GM12878 (cell line): ENCODE measurements around the gene IL1RAPL1. TPM values are rescaled to one million over a fixed set of nuclear protein-coding genes. Genes with fewer than 3 reads are reported as not detected.
A peak's percentile ranks its signal among the peaks of the same experiment; 100 is the strongest.
"Not testable (repeated sequence)": the region's sequence is repeated elsewhere in the genome, so short reads cannot be mapped to it uniquely, and the experiment has no call there.

Experiments
- ATAC-seq: fragments of 200-7000 bp; cut with Tn5 transposase; 3 replicates; pipeline ENCODE4 v1.9.1; 2020; ENCODE audit warnings: mild to moderate bottlenecking, moderate library complexity
- BruUV-seq: library from RNA; stranded (reverse); fragments of 400-500 nt; replicated peaks from 2 replicates; lab custom pipeline; 2021; lab: Mats Ljungman, UMichigan
- CTCF ChIA-PET: fragments of 300-600 bp; sonication (Branson Sonifier 250); formaldehyde crosslinking; extraction: SDS; loops from one replicate; lab custom pipeline; 2021; ENCODE audit warnings: inconsistent platforms; lab: Yijun Ruan, JAX
- POLR2A ChIA-PET: fragments of 350-600 bp; formaldehyde crosslinking; extraction: SDS; loops from one replicate; lab custom pipeline; 2021; ENCODE audit warnings: inconsistent platforms; lab: Charles Lee
- RAD21 ChIA-PET: fragments of 300-600 bp; sonication (Branson Sonifier 250); formaldehyde crosslinking; loops from one replicate; lab custom pipeline; 2023; ENCODE audit warnings: antibody characterized with exemption; ENCODE audit not compliant: unreplicated experiment; lab: Charles Lee
- SMC1A ChIA-PET: fragments of 300-600 bp; sonication (Branson Sonifier 250); formaldehyde crosslinking; loops from one replicate; lab custom pipeline; 2023; ENCODE audit not compliant: unreplicated experiment, uncharacterized antibody; lab: Charles Lee
- DNase-seq: peaks from one replicate; pipeline ENCODE4 v3.0.0-alpha.2; 2011; ENCODE audit warnings: low read depth, low spot score
- FAIRE-seq: peaks from 3 replicates; lab custom pipeline; 2011; peaks lifted over from hg19 to GRCh38; lab: Jason Lieb, UNC
- H2AFZ ChIP-seq: 2 replicates; pipeline ENCODE4 v1.6.0; 2011; ENCODE audit warnings: low read depth, low read length, control low read depth; ENCODE audit not compliant: control insufficient read depth
- H3K27ac ChIP-seq: 2 replicates; pipeline ENCODE4 v1.5.1; 2011; ENCODE audit warnings: control low read depth; ENCODE audit not compliant: control insufficient read depth, insufficient read depth
- H3K27me3 ChIP-seq, 2 experiments: replicated peaks in 1 of 2; 2 replicates each; pipeline versions ENCODE4 v1.6.0 to v1.6.1; 2011; ENCODE audit warnings: low read length in 1 of 2; ENCODE audit not compliant: control insufficient read depth in 2 of 2, insufficient read depth in 2 of 2
- H3K36me3 ChIP-seq, 2 experiments: 2 replicates each; pipeline ENCODE4 v1.5.1; 2011; ENCODE audit warnings: low read length in 1 of 2; ENCODE audit not compliant: control insufficient read depth in 2 of 2, insufficient read depth in 2 of 2
- H3K4me1 ChIP-seq: 2 replicates; pipeline ENCODE4 v1.6.1; 2011; ENCODE audit warnings: mild to moderate bottlenecking, low read length, moderate library complexity, mixed read lengths; ENCODE audit not compliant: control insufficient read depth, insufficient read depth
- H3K4me2 ChIP-seq: 2 replicates; pipeline ENCODE4 v1.6.0; 2011; ENCODE audit warnings: control low read depth; ENCODE audit not compliant: control insufficient read depth, insufficient read depth
- H3K4me3 ChIP-seq: fragments of 200-600 bp; sonication (generic); 2 replicates; pipeline ENCODE4 v1.5.1; 2016
- H3K79me2 ChIP-seq: 2 replicates; pipeline ENCODE4 v1.6.0; 2011; ENCODE audit warnings: low read length; ENCODE audit not compliant: control insufficient read depth, insufficient read depth
- H3K9ac ChIP-seq: 2 replicates; pipeline ENCODE4 v1.8.0; 2011; ENCODE audit warnings: low read length, control low read depth, mixed read lengths; ENCODE audit not compliant: control insufficient read depth, insufficient read depth
- H3K9me3 ChIP-seq: replicated peaks from 3 replicates; pipeline ENCODE4 v1.5.1; 2011; ENCODE audit warnings: mild to moderate bottlenecking, low read length; ENCODE audit not compliant: control insufficient read depth, insufficient read depth
- H4K20me1 ChIP-seq: 2 replicates; pipeline ENCODE4 v1.6.0; 2011; ENCODE audit not compliant: control insufficient read depth, insufficient read depth
- ASH2L ChIP-seq: fragments of 300-600, 200-600 bp; sonication (generic); IDR thresholded peaks from 2 replicates; pipeline ENCODE4 v1.6.1; 2017; ENCODE audit warnings: low read depth, mild to moderate bottlenecking, borderline replicate concordance
- EP300 ChIP-seq, 2 experiments: fragments of 150-350 bp in 1 of 2; IDR thresholded peaks; 2 replicates each; pipeline ENCODE4 v1.6.1; 2011 to 2012; ENCODE audit warnings: low read depth in 2 of 2, low read length in 2 of 2, borderline replicate concordance in 1 of 2, improper control_type of control experiment in 1 of 2, inconsistent platforms in 1 of 2; ENCODE audit not compliant: control insufficient read depth in 1 of 2
- GATAD2B ChIP-seq: fragments of 450-650 bp; conservative IDR thresholded peaks from 2 replicates; pipeline ENCODE4 v1.6.1; 2017; ENCODE audit warnings: low read depth, mild to moderate bottlenecking, moderate library complexity
- SP1 ChIP-seq: IDR thresholded peaks from one replicate; pipeline ENCODE4 v1.6.1; 2011; ENCODE audit warnings: low read depth, low read length
- STAT3 ChIP-seq: IDR thresholded peaks from 2 replicates; pipeline ENCODE4 v1.6.1; 2011; ENCODE audit warnings: low read depth, low read length, improper control_type of control experiment
- SUPT20H ChIP-seq: IDR thresholded peaks from 2 replicates; pipeline ENCODE4 v1.6.1; 2011; ENCODE audit warnings: low read depth, mild to moderate bottlenecking, low read length, moderate library complexity, borderline replicate concordance; ENCODE audit not compliant: control insufficient read depth
- ZNF622 ChIP-seq: fragments of 450-650 bp; IDR thresholded peaks from 2 replicates; pipeline ENCODE4 v1.6.1; 2017; ENCODE audit warnings: mild to moderate bottlenecking, inconsistent platforms
- WGBS: methylation state at CpG from one replicate; pipeline ENCODE4 v1.1.6; 2016; ENCODE audit warnings: low lambda C conversion rate; ENCODE audit not compliant: insufficient replicate concordance, insufficient coverage; ENCODE audit errors: missing lambda C conversion rate; 5-methylcytosine and 5-hydroxymethylcytosine counted together
- in situ Hi-C: fragments of 300-500 bp; cut with MboI; formaldehyde crosslinking; loops from 9 replicates; pipeline ENCODE4 v1.14.3; 2018; ENCODE audit warnings: mixed read lengths
- intact Hi-C: fragments of 100-400 bp; cut with micrococcal nuclease; formaldehyde crosslinking; loops from one replicate; pipeline ENCODE4 v1.14.2; 2022; ENCODE audit not compliant: unreplicated experiment
- polyA plus RNA-seq, 11 experiments: library from polyadenylated mRNA; depleted of rRNA in 4 of 11; unstranded in 6 of 11; stranded (reverse) in 5 of 11; fragments of >200 nt; fragmentation: Nextera tagmentation in 4 of 11; fragmentation: Illumina TruSeq in 1 of 11; extraction: Ambion mirVana in 4 of 11; extraction: Trizol in 1 of 11; gene quantifications; 1 replicate in 1 of 11; 2 replicates in 10 of 11; pipeline versions ENCODE4 v1.2.1 to v1.2.3, GENCODE V29; 2011 to 2016; ENCODE audit warnings: inconsistent platforms in 2 of 11, missing spikeins in 2 of 11, low read depth in 1 of 11
- total RNA-seq, 4 experiments: library from RNA; depleted of rRNA in 3 of 4; stranded (reverse); fragments of >200 nt in 3 of 4; fragmentation: Illumina TruSeq in 1 of 4; extraction: Trizol in 1 of 4; gene quantifications; 2 replicates each; pipeline versions ENCODE4 v1.2.1 to v1.2.3, GENCODE V29; 2013 to 2021
- TF ChIP-seq, protein P1 (sequence below): IDR thresholded peaks from 2 replicates; pipeline ENCODE4 v1.6.1; 2011; ENCODE audit warnings: low read depth, mild to moderate bottlenecking, low read length, moderate library complexity, borderline replicate concordance; ENCODE audit errors: extremely low read depth

The IL1RAPL1 gene
- total and polyA plus RNA-seq, 10 of the 15 experiments (the other 5 are each of a cell fraction or from before 2014, with no cell fraction given), result not detected

DNA sequence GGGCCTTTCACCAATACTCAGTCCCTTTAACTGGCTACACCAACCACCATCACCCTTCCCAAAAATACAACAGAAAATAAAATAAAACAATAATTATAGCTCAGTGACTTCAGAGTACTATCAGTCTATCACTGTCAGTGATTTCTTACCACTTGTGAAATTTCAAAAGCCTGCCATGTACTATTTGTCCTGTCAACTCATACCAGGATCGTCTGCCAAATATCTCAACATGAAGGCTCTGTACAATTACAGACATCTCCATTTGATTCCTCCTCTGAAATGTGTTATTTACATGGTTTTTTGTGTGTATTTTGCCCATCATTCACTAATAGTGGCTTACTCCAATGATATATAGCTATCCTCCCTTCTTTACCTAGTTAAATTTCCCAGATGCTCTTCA, 772.0 kb downstream of the IL1RAPL1 start:
- DNase-seq (no peak), FAIRE-seq (no peak), ATAC-seq (no peak)
- intact Hi-C loops, result no loop called here
- SMC1A ChIA-PET, result no interaction called here
- no peak overlapping the region for H3K27ac ChIP-seq
- no peaks in the 10 kb centered on the region for H3K36me3 ChIP-seq
- no peak for TF ChIP-seq STAT3
- TF ChIP-seq SUPT20H, result no peak
- TF ChIP-seq, protein P1, sequence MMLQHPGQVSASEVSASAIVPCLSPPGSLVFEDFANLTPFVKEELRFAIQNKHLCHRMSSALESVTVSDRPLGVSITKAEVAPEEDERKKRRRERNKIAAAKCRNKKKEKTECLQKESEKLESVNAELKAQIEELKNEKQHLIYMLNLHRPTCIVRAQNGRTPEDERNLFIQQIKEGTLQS, result no peak
- TF ChIP-seq ASH2L, result no peak
- TF ChIP-seq GATAD2B, result no peak
- no peak for TF ChIP-seq SP1
- no peak for TF ChIP-seq ZNF622
- TF ChIP-seq EP300 (IDR thresholded peaks at IDR 0.05; ENCODE audit: borderline replicate concordance in 1 of 2, control insufficient read depth in 1 of 2, low read depth in 2 of 2, low read length in 2 of 2), result no peak
- H2AFZ ChIP-seq, result no peak overlapping the region
- POLR2A ChIA-PET, result no interaction called here
- no peaks in the 10 kb centered on the region for H3K9me3 ChIP-seq
- 54% methylated on average over 1 of the region's 1 CpG for WGBS
- BruUV-seq, result no TSS peak
- H3K4me1 ChIP-seq, result no peaks in the 10 kb centered on the region
- H3K9ac ChIP-seq, result no peak overlapping the region
- no peaks in the 10 kb centered on the region for H3K79me2 ChIP-seq
- H3K4me2 ChIP-seq, result no peak overlapping the region
- RAD21 ChIA-PET, result no interaction called here
- in situ Hi-C loops, result no loop called here
- CTCF ChIA-PET, result no interaction called here
- no peaks in the 10 kb centered on the region for H4K20me1 ChIP-seq
- no peaks in the 10 kb centered on the region for H3K27me3 ChIP-seq
- H3K4me3 ChIP-seq, result no peak overlapping the region

DNA sequence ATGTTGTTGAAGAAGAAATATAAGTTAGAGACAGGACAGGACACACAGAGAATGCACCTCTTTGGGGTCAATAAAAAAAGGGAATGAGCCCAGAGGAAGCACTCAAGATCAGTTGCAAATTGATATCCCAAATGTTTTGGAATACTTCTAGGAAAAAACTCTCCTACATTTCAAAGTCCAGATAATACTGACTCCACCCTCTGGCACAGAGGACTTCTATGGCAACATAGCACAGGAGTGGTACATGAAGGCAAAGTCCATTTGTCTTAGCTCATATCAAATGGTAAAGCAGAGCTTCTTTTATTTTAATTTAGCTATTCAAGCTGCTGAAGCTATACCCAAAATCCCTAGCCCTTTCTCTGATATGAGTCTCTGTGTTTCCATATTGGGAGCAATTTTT, 787.5 kb downstream of the IL1RAPL1 start:
- RAD21 ChIA-PET, ATAC-seq, H2AFZ ChIP-seq, H3K4me2 ChIP-seq, DNase-seq, H3K9me3 ChIP-seq, H3K79me2 ChIP-seq, POLR2A ChIA-PET, in situ Hi-C loops, H4K20me1 ChIP-seq, CTCF ChIA-PET, SMC1A ChIA-PET, H3K4me3 ChIP-seq, BruUV-seq, intact Hi-C loops, H3K27ac ChIP-seq, H3K27me3 ChIP-seq, H3K9ac ChIP-seq, H3K4me1 ChIP-seq, H3K36me3 ChIP-seq: not testable (repeated sequence)
- peak; percentile 92 for FAIRE-seq
